Endothelial cell of umbilical vein (primary cell): ENCODE results near the gene FBXL2. TPM values are rescaled to one million over a fixed set of nuclear protein-coding genes. Genes with fewer than 3 reads are reported as not detected.

ENCODE experiments used
- BruUV-seq: library from RNA; stranded (reverse); fragments of 400-500 nt; replicated peaks from 2 replicates; lab custom pipeline; 2021; lab: Mats Ljungman, UMichigan
- CTCF ChIA-PET: fragments of 300-600, 350-600 bp; sonication (Branson Sonifier 250); formaldehyde crosslinking; loops from one replicate; lab custom pipeline; 2021; ENCODE audit warnings: antibody characterized with exemption, inconsistent platforms; lab: Charles Lee
- POLR2A ChIA-PET: fragments of 300-600, 350-600 bp; sonication (Branson Sonifier 250); formaldehyde crosslinking; loops from one replicate; lab custom pipeline; 2021; ENCODE audit warnings: antibody characterized with exemption, inconsistent platforms; lab: Charles Lee
- DNase-seq: peaks from one replicate; pipeline ENCODE4 v3.0.0-alpha.2; 2011; ENCODE audit warnings: low read depth, low spot score
- FAIRE-seq: peaks from 2 replicates; lab custom pipeline; 2011; peaks lifted over from hg19 to GRCh38; lab: Jason Lieb, UNC
- H2AFZ ChIP-seq: 2 replicates; pipeline ENCODE4 v1.6.0; 2012; ENCODE audit warnings: low read depth, low read length, control low read depth, inconsistent platforms
- H3K27ac ChIP-seq: 2 replicates; pipeline ENCODE4 v1.5.1; 2011; ENCODE audit warnings: low read depth, mild to moderate bottlenecking, control low read depth, low read length, moderate library complexity; ENCODE audit not compliant: insufficient read depth
- H3K27me3 ChIP-seq, 2 experiments: 2 replicates each; pipeline versions ENCODE4 v1.6.0 to v1.6.1; 2011; ENCODE audit warnings: low read length in 2 of 2, mixed read lengths in 1 of 2; ENCODE audit not compliant: control insufficient read depth in 2 of 2, insufficient read depth in 2 of 2
- H3K36me3 ChIP-seq, 2 experiments: 2 replicates in 1 of 2; 3 replicates in 1 of 2; pipeline ENCODE4 v1.5.1; 2011; ENCODE audit warnings: low read length in 2 of 2, mild to moderate bottlenecking in 1 of 2, moderate library complexity in 1 of 2; ENCODE audit not compliant: control insufficient read depth in 2 of 2, insufficient read depth in 2 of 2; ENCODE audit errors: extremely low read depth in 1 of 2
- H3K4me1 ChIP-seq: 3 replicates; pipeline ENCODE4 v1.5.1; 2011; ENCODE audit warnings: mild to moderate bottlenecking, low read length; ENCODE audit not compliant: control insufficient read depth, insufficient read depth; ENCODE audit errors: extremely low read depth
- H3K4me2 ChIP-seq: 2 replicates; pipeline ENCODE4 v1.6.1; 2011; ENCODE audit warnings: low read length, control low read depth, mixed read lengths; ENCODE audit not compliant: insufficient read depth
- H3K4me3 ChIP-seq, 3 experiments: fragments of 200-600 bp in 1 of 3; sonication (generic), shearing (Covaris generic) in 1 of 3; replicated peaks in 1 of 3; 2 replicates each; pipeline ENCODE4 v1.5.1; 2011 to 2016; ENCODE audit warnings: control low read depth in 3 of 3, low read length in 3 of 3, mild to moderate bottlenecking in 2 of 3, inconsistent platforms in 1 of 3, low read depth in 1 of 3, moderate library complexity in 1 of 3; ENCODE audit not compliant: insufficient read depth in 1 of 3
- H3K79me2 ChIP-seq: 2 replicates; pipeline ENCODE4 v1.6.0; 2012; ENCODE audit warnings: low read length, inconsistent platforms; ENCODE audit not compliant: control insufficient read depth, insufficient read depth
- H3K9ac ChIP-seq: replicated peaks from 2 replicates; pipeline ENCODE3; 2011; ENCODE audit warnings: low read length, control low read depth; ENCODE audit not compliant: insufficient read depth; ENCODE audit errors: extremely low read depth
- H3K9me1 ChIP-seq: replicated peaks from 3 replicates; pipeline ENCODE4 v1.6.0; 2011; ENCODE audit warnings: mild to moderate bottlenecking, low read length; ENCODE audit not compliant: control insufficient read depth, insufficient read depth; ENCODE audit errors: extremely low read depth
- H3K9me3 ChIP-seq: replicated peaks from 2 replicates; pipeline ENCODE4 v1.5.1; 2012; ENCODE audit warnings: low read length, inconsistent platforms; ENCODE audit not compliant: control insufficient read depth, insufficient read depth
- H4K20me1 ChIP-seq: replicated peaks from 2 replicates; pipeline ENCODE3; 2011; ENCODE audit warnings: mild to moderate bottlenecking, low read length; ENCODE audit not compliant: control insufficient read depth, insufficient read depth; ENCODE audit errors: extremely low read depth
- CTCF ChIP-seq, 2 donors: IDR thresholded peaks; 1 replicate in 1 of 2; 2 replicates in 1 of 2; pipeline ENCODE4 v1.5.1; 2011; ENCODE audit warnings: low read length in 2 of 2, mild to moderate bottlenecking in 2 of 2, moderate library complexity in 2 of 2, control low read depth in 1 of 2, inconsistent platforms in 1 of 2, low read depth in 1 of 2; ENCODE audit not compliant: insufficient read depth in 1 of 2; ENCODE audit errors: extremely low read depth in 1 of 2
- EZH2 ChIP-seq: IDR thresholded peaks from 2 replicates; pipeline ENCODE4 v1.6.1; 2012; ENCODE audit warnings: borderline replicate concordance, low read depth, mild to moderate bottlenecking, moderate library complexity, low read length, inconsistent platforms; ENCODE audit not compliant: severe bottlenecking
- FOS ChIP-seq: IDR thresholded peaks from 2 replicates; pipeline ENCODE4 v1.6.1; 2011; ENCODE audit warnings: mild to moderate bottlenecking, low read length, moderate library complexity, borderline replicate concordance; ENCODE audit not compliant: insufficient read depth
- GATA2 ChIP-seq: IDR thresholded peaks from 2 replicates; pipeline ENCODE4 v1.7.0; 2011; ENCODE audit warnings: low read depth, mild to moderate bottlenecking, moderate library complexity, mixed read lengths, low read length; ENCODE audit not compliant: insufficient read length, insufficient read depth
- JUN ChIP-seq: IDR thresholded peaks from 2 replicates; pipeline ENCODE4 v1.6.1; 2011; ENCODE audit warnings: borderline replicate concordance, low read depth; ENCODE audit not compliant: insufficient read length, insufficient read depth
- MAX ChIP-seq: IDR thresholded peaks from 2 replicates; pipeline ENCODE4 v1.6.1; 2011; ENCODE audit not compliant: insufficient read depth, insufficient read length
- MYC ChIP-seq: IDR thresholded peaks from one replicate; pipeline ENCODE4 v1.6.1; 2011; ENCODE audit warnings: mild to moderate bottlenecking, low read depth, low read length
- POLR2A ChIP-seq: IDR thresholded peaks from 2 replicates; pipeline ENCODE4 v1.6.1; 2012; ENCODE audit warnings: low read depth, mild to moderate bottlenecking, control low read depth, low read length
- POLR2AphosphoS5 ChIP-seq: IDR thresholded peaks from 2 replicates; pipeline ENCODE4 v1.6.1; 2012; ENCODE audit warnings: low read depth, mild to moderate bottlenecking, control low read depth, low read length, moderate library complexity; ENCODE audit not compliant: insufficient read depth
- dilution Hi-C: fragments of 300-500 bp; cut with MboI; formaldehyde crosslinking; loops from one replicate; pipeline ENCODE4 v1.15.0; 2019; ENCODE audit warnings: low sequenced_read_pairs; ENCODE audit not compliant: extremely low pct_ligation_motif_present
- intact Hi-C: fragments of 100-400 bp; cut with micrococcal nuclease; formaldehyde crosslinking; loops from one replicate; pipeline ENCODE4 v1.10.0; 2022
- polyA plus RNA-seq, 4 experiments: library from polyadenylated mRNA; depleted of rRNA in 3 of 4; stranded (reverse) in 3 of 4; unstranded in 1 of 4; fragments of >200 nt; gene quantifications; 2 replicates each; pipeline versions ENCODE4 v1.2.1 to v1.2.3, GENCODE V29; 2011 to 2012; ENCODE audit warnings: missing spikeins in 1 of 4
- total RNA-seq: library from RNA; stranded (reverse); gene quantifications from 2 replicates; pipeline ENCODE4 v1.2.3, GENCODE V29; 2021

Gene FBXL2
- total and polyA plus RNA-seq, 2 donors (not counting 3 experiments of a cell fraction or from before 2014, with no cell fraction given): 21.7 to 44.7 TPM

- Histone ChIP-seq H3K27ac (peak overlapping the region; percentile 42), H3K36me3 (peaks cover 28 to 47% of the 10 kb centered on the region in 2 experiments), H3K4me2 (peak overlapping the region; percentile 77), H4K20me1 (no peaks in the 10 kb centered on the region), H3K9me3 (no peaks in the 10 kb centered on the region), H3K4me1 (peaks cover 41% of the 10 kb centered on the region), H3K4me3 (no peak overlapping the region), H3K9ac (peak overlapping the region; percentile 48), H3K79me2 (peaks cover 14% of the 10 kb centered on the region), H2AFZ (no peak overlapping the region), H3K9me1 (no peaks in the 10 kb centered on the region), H3K27me3 (no peaks in the 10 kb centered on the region)
- ChIA-PET POLR2A (no interaction called here), CTCF (interaction anchor here (0.9 to 1.5 kb wide), 6 partner anchors 13 to 399 kb away, joined by 3 to 10 read pairs (median 4); no protein-coding TSS in a partner anchor)
- dilution Hi-C loops (no loop called here), intact Hi-C loops (loop anchor here (1.0 kb wide), 1 partner anchor 399 kb away; no protein-coding TSS in a partner anchor)
- BruUV-seq: TSS peak; percentile 30
- DNase-seq (peak; percentile 77), FAIRE-seq (peak; percentile 77)
- TF ChIP-seq POLR2AphosphoS5 (no peak), POLR2A (no peak), EZH2 (no peak), GATA2 (no peak), CTCF (IDR thresholded peaks at IDR 0.05; ENCODE audit: extremely low read depth in 1 of 2, insufficient read depth in 1 of 2, low read depth in 1 of 2, low read length in 2 of 2) (no peak), FOS (peak; percentile 25), MYC (no peak), JUN (peak; percentile 47), MAX (no peak)
These were observed 111.3 kb downstream of the FBXL2 start for GRCh38 chr3:33388374-33389100.
